PFSK-1 (cell line): Measurements from ENCODE around the gene XYLT1.

Experiments
- FOXP2 ChIP-seq: optimal IDR thresholded peaks from 2 replicates; pipeline ENCODE3; 2011; ENCODE audit warnings: borderline replicate concordance, control low read depth, inconsistent platforms; ENCODE audit not compliant: insufficient read depth; ENCODE audit errors: extremely low read length, extremely low read depth
- POLR2AphosphoS5 ChIP-seq: IDR thresholded peaks from 2 replicates; pipeline ENCODE4 v1.6.1; 2012; ENCODE audit warnings: low read depth, mild to moderate bottlenecking, control low read depth, low read length, moderate library complexity
- SIN3A ChIP-seq: IDR thresholded peaks from 2 replicates; pipeline ENCODE4 v1.6.1; 2012; ENCODE audit warnings: mild to moderate bottlenecking, low read length, moderate library complexity, borderline replicate concordance; ENCODE audit not compliant: insufficient read depth
- TAF1 ChIP-seq: IDR thresholded peaks from 2 replicates; pipeline ENCODE4 v1.6.1; 2012; ENCODE audit warnings: low read length, control low read depth, borderline replicate concordance; ENCODE audit not compliant: insufficient read depth
- TF ChIP-seq, protein P1 (sequence below), 2 experiments: IDR thresholded peaks; 2 replicates each; pipeline versions ENCODE4 v1.6.1 to v1.8.0; 2011 to 2012; ENCODE audit warnings: low read depth in 2 of 2, low read length in 2 of 2, control low read depth in 1 of 2, inconsistent platforms in 1 of 2, mild to moderate bottlenecking in 1 of 2, moderate library complexity in 1 of 2; ENCODE audit not compliant: insufficient read depth in 1 of 2

Gene XYLT1

DNA sequence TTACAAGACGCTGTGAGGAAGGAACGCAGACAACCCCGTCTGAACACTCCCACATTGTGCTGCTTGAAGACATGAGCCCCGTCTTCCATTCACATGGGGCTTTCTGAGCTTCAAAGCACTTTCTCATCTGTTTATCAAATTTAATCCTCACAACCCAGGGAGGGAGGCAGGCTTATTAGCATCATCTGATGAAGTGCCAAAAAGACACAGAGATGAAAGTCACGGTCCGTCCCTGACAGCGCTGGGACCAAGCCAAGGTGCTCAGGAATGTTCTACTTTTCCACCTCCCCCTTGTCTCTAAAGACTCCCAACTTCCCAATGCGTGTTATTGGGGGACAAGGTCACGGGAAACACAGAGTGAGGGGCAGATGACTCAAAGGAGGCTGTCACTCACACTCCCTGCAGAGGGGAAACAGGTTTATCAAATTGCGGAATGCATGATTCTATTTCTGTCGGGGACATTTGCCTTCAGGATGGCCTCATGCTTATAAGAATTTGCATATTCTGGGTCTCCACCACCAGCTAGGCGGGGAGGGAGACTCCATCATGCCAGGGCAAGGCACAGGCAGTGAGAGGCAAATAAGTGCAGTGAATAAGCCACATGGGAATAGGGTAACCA, 10.7 kb downstream of the XYLT1 start:
- TF ChIP-seq SIN3A (no peak), FOXP2 (no peak), TAF1 (no peak), POLR2AphosphoS5 (no peak)
- TF ChIP-seq, protein P1, sequence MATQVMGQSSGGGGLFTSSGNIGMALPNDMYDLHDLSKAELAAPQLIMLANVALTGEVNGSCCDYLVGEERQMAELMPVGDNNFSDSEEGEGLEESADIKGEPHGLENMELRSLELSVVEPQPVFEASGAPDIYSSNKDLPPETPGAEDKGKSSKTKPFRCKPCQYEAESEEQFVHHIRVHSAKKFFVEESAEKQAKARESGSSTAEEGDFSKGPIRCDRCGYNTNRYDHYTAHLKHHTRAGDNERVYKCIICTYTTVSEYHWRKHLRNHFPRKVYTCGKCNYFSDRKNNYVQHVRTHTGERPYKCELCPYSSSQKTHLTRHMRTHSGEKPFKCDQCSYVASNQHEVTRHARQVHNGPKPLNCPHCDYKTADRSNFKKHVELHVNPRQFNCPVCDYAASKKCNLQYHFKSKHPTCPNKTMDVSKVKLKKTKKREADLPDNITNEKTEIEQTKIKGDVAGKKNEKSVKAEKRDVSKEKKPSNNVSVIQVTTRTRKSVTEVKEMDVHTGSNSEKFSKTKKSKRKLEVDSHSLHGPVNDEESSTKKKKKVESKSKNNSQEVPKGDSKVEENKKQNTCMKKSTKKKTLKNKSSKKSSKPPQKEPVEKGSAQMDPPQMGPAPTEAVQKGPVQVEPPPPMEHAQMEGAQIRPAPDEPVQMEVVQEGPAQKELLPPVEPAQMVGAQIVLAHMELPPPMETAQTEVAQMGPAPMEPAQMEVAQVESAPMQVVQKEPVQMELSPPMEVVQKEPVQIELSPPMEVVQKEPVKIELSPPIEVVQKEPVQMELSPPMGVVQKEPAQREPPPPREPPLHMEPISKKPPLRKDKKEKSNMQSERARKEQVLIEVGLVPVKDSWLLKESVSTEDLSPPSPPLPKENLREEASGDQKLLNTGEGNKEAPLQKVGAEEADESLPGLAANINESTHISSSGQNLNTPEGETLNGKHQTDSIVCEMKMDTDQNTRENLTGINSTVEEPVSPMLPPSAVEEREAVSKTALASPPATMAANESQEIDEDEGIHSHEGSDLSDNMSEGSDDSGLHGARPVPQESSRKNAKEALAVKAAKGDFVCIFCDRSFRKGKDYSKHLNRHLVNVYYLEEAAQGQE (IDR thresholded peaks at IDR 0.05; ENCODE audit: insufficient read depth in 1 of 2, low read depth in 2 of 2, low read length in 2 of 2) = no peak

DNA sequence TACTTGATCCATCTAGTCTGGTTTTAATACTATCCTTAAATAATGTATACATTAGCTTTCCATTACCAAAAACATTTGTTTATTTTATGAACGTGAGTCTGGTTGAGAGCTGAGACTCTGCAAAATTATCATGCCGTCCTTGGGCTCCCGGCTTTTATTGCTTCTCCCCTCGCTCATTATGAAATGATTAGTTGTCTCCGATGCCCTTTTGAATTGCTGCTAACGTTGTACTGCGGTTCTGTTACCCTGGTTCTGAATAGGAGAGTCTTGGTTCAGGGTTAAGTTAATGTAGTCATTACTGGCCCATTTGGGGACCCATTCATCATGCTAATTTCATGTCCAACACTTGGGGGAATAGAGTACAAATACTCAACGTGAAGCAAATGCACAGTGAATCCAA, 12.8 kb downstream of the XYLT1 start:
- TF ChIP-seq POLR2AphosphoS5 = no peak
- TF ChIP-seq TAF1 = no peak
- TF ChIP-seq, protein P1 (IDR thresholded peaks at IDR 0.05; ENCODE audit: insufficient read depth in 1 of 2, low read depth in 2 of 2, low read length in 2 of 2) = no peak
- no peak for TF ChIP-seq FOXP2
- no peak for TF ChIP-seq SIN3A

DNA sequence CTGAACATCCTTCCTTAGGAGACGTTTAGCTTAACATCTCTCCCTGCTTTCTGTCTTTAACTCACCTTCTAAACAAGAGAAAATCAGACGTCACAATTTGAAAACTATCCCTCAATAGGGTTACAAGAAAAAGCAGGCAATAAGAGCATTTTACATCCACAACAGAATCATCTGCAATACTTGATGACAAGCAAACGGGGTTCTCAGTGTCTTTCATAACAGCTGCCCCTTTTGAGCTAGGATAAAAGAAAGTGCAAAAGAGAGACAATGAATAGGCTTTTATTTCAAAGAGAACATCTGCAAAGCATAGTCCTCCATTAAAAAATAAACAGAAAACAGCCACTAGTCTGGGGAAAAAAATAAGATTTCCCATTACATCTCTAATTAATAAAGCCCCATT, 13.2 kb downstream of the XYLT1 start:
- TF ChIP-seq TAF1 = no peak
- no peak for TF ChIP-seq POLR2AphosphoS5
- no peak for TF ChIP-seq FOXP2
- TF ChIP-seq, protein P1 (IDR thresholded peaks at IDR 0.05; ENCODE audit: insufficient read depth in 1 of 2, low read depth in 2 of 2, low read length in 2 of 2) = no peak
- no peak for TF ChIP-seq SIN3A

DNA sequence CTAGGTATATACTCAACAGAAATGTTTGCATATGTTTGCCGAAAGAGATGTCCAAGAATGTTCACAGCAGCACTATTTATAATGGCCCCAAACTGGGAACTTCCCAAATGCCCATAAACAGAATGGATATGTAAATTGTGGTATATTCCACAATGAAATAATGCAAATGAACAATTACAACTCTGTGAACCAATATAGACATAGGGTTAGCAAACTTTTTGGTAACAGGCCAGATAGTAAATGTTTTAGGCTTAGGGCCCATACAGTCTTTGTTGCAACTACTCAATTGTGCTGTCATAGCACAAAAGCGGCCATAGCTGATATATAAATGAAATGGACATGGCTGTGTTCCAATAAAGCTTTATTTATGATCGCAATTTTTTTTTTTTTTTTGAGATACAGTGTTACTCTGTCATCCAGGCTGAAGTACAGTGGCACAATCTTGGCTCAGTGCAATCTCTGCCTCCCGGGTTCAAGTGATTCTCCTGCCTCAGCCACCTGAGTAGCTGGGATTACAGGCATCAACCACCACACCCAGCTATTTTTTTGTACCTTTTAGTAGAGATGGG, 16.5 kb downstream of the XYLT1 start:
- TF ChIP-seq, protein P1 (IDR thresholded peaks at IDR 0.05; ENCODE audit: insufficient read depth in 1 of 2, low read depth in 2 of 2, low read length in 2 of 2) = no peak
- no peak for TF ChIP-seq SIN3A
- TF ChIP-seq TAF1 = no peak
- TF ChIP-seq FOXP2 = no peak
- TF ChIP-seq POLR2AphosphoS5 = no peak
